M059J (cell line): ENCODE data around the gene SSTR5. TPM values are rescaled to one million over a fixed set of nuclear protein-coding genes. Genes with fewer than 3 reads are reported as not detected.
A peak's percentile ranks its signal among the peaks of the same experiment; 100 is the strongest.
"Not testable (repeated sequence)": the region's sequence is repeated elsewhere in the genome, so short reads cannot be mapped to it uniquely, and the experiment has no call there.

Experiments used
- DNase-seq: peaks from one replicate; pipeline ENCODE4 v3.0.0-alpha.2; 2012; ENCODE audit warnings: low read depth
- total RNA-seq: library from RNA; depleted of rRNA; stranded (reverse); fragments of >200 nt; shearing (Covaris generic); gene quantifications from 2 replicates; pipeline ENCODE4 v1.2.3, GENCODE V29; 2014

The SSTR5 gene
- total RNA-seq, 1 experiment from 2014 or later, result not detected

DNA sequence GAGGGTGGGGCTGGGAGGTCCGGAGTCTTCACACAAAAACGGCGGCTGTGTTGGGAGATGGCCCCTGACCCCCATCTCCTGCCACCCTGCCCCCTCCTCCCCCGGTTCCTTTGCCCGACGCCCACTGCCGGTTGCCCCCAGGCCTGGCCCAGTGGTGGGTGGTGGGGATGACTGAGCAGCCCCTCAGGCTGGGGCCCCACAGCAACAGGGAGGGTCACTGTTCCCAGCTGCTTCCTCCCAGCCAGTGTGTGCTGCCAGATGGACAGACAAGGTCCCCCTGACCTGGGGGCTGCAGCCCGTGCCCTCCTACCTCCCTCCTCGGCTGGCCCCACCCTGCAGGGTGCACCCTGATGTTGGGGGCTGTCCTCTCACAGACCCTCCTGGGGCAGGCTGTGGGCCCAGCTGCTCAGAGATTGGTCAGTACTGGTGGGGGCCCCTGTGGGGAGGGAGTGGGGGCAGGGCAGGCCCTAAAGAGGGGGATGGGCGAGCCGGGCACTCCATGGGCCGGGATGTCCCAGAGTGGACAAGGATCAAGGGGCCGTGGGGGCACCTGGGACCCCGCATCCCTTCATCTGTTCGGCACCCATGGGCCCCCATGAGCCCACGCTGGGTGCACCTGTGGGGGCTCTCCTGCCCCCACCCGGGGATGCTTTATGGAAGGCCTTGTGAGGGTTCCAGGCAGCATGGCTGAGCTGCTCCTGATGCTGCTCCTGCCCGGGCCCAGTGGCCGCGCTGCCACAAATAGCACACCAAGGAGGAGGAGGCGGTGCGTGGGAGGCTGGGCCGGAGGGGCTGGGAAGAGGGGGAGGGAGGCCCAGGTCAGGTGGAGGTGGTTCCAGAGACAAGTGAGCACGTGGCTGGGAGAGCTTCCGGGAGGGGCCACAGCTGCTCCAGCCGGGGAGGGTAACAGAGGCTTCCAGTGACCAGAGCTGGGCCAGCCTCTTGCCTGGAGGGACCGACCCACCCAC, 18.4 kb downstream of the SSTR5 start:
- DNase-seq, result no peak

DNA sequence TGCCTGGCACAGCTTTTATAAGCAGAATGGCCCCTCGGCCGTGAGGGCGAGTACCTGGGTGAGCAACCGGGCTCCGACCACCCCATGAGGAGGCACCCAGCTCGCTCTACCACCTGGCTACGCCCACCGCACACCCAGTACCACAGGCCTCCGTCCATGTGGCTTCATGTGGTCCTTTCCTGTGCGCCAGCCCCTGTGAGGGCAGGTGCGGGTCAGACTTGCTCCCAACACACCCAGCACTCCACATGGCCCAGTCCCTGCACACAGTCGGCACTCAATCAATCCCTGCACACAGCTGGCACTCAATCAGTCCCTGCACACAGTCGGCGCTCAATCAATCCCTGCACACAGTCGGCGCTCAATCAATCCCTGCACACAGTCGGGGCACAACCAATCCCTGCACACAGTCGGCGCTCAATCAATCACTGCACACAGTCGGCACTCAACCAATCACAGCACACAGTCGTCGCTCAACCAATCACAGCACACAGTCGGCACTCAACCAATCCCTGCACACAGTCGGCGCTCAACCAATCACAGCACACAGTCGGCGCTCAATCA, 19.5 kb downstream of the SSTR5 start:
- DNase-seq, result no peak

DNA sequence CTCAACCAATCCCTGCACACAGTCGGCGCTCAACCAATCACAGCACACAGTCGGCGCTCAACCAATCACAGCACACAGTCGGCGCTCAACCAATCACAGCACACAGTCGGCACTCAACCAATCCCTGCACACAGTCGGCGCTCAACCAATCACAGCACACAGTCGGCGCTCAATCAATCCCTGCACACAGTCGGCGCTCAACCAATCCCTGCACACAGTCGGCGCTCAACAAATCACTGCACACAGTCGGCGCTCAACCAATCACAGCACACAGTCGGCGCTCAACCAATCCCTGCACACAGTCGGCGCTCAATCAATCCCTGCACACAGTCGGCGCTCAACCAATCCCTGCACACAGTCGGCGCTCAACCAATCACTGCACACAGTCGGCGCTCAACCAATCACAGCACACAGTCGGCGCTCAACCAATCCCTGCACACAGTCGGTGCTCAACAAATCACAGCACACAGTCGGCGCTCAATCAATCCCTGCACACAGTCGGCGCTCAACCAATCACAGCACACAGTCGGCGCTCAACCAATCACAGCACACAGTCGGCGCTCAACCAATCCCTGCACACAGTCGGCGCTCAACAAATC, 20.2 kb downstream of the SSTR5 start:
- not testable (repeated sequence) for DNase-seq

DNA sequence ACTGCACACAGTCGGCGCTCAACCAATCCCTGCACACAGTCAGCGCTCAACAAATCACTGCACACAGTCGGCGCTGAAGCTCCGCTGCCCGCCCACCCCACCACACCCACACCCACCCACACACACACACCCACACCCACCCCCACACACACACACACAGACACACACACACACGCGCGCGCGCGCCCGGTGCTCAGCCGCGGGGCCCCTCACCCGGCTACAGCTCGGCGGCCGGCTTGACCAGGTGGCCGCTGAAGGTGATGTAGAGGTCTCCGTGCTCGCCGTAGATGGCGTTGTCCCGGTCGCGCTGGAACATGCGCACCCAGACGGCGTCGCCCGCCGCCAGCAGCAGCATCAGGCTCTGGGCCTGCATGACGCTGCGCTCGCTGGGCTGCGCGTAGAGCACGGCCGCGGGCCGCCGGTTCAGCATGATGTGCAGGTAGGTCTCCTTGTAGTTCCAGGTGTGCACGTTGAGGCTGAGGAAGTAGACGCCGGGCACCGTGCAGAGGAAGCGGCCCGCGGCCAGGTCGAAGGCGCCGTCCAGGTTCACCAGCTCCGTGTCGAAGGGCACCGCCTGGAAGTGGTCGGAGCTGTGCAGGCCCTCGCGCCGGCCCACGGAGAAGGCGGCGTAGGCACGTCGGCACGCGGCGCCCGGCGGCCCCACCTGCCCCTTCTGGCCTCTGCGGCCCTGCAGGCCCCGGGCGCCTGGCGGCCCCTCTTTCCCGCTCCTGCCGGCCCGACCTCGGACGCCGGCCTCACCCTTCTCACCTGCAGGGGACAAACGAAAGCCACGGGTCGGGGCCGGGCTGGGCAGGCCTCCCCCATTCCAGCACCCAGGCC, 21.0 kb downstream of the SSTR5 start:
- DNase-seq, result no peak

DNA sequence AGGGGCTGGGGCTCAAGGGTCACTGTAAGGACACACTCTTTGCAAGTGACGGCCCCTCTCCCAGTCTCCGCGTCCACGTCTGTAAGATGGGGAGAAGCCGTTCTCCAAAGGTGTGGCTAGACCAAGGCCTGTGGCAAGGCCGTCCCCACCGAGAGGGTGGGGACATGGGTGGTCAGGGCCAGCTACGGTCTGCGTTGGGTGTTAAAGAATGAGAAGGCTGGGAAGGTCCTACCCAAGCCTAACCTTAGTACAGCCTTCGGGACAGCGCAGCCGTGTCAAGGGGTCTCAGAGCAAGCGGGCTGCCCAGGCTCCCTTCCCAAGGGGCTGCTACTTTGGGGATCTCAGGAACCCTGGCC, 21.6 kb downstream of the SSTR5 start:
- DNase-seq, result no peak

DNA sequence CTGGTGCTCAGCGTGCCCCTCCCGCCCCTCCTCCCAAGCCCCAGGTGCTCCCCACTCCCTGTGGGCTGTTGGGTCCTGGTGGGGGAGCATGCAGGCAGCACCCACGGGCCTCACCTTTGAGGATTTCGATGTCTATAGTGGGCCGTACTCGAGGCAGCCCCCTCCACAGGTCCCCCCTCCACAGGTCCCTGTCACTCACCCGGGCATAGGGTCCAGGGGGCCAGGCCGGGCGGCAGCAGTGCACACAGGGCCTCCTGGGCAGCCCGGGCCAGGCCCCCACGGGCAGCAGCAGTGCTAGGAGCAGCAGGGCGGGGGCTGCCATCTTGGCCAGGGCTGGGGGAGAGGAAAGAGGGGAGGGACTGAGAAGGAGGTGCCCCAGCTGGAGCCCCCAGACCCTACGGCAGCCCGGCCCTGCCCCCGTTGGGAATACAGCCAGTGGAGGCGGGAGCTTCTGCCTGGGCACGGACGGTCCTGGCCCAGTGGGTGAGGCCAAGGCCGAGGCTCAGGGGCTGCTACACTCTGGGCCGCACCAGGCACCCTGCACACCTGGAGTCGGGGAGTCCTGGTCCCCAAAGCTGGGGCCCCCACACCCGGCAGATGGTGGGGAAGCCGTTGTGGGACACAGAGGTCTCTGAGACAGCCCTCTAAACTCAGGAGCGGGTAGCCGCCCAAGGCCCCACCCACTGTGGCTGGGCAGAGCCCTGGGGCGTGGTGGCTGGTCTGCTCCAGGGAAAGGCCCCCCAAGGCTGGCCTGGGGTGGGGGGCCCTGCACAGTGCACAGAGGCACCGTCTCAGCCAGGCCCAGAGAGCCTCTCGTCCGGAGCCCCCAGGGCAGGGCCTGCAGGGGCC, 22.3 kb downstream of the SSTR5 start:
- no peak for DNase-seq

DNA sequence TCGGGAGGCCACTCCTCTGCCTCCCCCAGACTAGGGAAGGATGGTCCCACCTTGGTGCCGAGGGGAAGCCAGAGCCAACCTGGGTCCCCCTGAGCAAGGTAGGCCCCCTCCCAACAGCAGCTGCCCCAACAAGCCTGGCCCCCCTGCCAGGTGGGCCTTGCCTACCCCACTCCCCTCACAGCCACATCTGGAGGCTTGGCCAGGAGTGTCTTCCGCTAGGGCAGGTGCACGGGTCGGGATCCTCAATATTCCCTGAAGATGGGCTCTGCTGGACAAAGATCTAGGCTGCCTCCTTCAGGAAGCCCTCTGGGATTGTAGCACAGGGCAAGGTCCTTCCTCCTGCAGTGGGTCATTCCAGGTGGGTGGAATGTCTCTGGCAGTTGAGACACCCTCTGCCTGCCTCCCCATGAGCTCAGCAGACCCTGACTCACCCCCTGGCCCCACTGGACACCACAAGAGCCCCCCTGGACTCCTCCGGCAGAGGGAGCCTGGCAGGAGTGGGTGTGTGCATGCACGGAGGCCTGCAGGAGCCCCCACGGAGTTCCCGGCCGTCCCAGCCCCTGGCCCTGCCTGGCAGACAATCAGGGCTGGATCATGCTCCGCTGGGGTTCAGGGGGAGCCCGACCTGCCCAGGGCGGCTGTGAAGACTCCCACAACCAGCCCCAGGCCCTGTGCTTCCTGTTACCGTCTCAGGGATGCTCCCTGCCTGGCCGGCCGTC, 23.1 kb downstream of the SSTR5 start:
- DNase-seq, result no peak

DNA sequence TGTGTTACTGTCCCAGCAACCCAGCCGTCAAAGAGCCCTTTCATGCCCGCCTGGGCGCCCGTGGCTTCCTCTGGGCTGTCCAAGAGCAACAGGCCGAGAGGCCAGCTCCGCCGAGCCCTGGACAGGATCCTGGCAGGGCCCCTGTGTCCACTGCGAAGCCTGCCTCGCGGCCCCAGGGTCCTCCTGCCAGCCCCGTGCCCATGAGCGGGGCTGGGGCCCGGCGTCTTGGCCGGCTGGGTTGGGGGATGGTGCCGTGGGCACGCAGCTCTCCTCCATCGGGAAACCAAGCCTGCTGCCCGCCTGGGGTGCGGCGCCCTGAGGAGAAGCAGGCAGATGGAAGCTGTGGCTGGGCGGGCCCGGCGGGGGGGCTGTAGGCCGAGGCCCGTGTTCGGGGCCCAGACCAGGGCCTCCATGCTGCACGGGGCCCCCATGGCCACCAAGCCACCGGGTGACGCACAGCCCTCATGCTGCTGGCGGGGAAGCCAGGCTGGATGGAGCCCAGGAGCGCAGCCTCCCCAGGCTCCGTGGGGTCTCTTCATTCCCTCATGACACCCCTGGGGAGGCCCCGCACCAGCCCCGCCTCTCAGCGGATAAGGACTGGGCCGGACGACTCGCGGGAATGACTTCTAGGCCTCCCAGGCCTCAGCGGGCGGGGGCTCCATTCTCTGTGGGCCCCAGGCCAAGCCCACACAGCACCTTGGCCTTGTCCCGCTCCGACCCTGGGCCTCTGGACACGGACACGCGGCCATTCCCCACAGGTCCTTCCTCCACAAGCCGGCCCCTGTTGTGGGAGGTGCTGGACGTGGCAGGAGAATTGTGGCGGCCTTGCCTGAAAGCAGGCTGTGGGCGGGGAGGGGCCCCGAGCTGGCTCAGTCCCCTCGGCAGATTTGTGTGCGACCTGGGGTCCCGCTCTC, 23.9 kb downstream of the SSTR5 start, which contains the start of gene C1QTNF8:
Gene C1QTNF8 (minus strand): TSS at position 76 of the 914 bp plus-strand sequence. CDS start 1,322 bp downstream, outside the sequence.
- no peak for DNase-seq

DNA sequence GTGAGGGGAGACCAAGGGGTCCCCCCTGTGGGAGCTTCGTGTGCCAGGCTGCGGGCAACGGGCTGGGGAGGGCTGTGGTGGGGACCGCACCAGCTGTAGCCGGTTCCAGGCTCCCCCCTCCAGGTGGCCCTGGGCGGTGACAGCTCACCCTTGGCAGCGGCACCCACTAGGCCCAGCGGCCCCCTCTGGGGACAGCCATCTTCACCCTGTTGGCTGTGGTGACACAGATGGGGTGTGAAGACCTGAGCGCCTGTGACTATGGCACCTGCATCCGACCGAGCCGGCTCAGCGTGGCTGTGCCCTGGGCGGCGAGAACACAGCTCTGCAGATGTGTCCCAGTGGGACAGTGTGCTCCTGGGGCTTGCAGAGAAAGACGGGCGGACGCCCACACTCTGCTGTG, 24.6 kb downstream of the SSTR5 start:
- no peak for DNase-seq

DNA sequence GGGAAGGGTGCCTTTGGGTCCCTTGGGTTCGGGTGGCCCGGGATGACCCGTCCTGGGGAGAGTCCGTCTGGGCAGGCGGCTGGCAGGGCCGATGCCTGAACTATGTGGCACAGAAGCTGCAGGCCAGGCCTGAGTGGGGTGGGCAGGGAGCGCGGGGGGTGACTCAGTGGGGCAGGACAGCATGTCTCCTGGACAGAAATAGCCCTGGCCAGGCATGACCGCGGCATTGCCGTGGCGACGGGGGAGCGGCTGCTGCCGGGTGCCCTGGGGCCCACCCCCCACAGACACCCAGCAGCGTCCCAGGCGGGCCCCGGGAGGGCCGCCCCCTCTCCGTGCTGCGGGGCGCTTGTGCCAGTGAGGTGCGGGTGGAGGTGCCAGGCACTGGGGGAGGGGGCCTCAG, 25.3 kb downstream of the SSTR5 start:
- DNase-seq, result peak; percentile 76

DNA sequence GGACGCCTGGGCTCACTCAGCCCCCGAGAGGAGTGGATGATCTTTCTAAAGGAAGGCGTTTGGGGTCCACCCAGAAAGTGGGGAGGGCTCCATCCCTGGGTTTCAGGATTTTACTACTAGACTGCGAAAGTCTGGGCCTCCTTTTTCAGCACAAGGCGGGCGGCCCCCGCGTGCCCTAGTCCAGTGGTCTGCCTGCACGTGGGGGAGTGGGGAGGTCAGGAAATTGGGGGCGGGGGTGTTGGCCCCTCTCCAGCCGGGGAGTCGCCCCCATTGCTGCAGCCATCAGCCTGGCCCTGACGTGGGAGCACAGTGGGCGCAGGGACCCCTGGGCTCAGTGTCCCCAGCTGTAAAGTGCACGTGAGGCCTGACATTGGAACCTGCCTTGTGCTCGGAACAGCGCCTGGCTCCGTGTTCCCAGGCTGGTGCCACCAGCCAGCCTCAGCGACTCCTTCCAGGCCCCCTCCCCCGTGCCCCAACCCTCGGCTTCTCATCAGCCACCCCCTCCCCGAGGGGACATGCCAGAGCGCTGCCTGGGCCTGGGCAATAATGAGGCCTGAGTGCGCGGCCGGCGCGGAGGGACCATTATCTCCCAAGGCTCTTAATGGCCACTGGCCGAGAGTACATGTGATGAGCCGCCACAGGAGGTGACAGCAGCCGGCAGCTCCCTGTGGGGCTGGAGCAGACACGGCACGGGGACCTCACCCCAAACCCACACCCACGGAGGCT, 25.9 kb downstream of the SSTR5 start:
- no peak for DNase-seq

DNA sequence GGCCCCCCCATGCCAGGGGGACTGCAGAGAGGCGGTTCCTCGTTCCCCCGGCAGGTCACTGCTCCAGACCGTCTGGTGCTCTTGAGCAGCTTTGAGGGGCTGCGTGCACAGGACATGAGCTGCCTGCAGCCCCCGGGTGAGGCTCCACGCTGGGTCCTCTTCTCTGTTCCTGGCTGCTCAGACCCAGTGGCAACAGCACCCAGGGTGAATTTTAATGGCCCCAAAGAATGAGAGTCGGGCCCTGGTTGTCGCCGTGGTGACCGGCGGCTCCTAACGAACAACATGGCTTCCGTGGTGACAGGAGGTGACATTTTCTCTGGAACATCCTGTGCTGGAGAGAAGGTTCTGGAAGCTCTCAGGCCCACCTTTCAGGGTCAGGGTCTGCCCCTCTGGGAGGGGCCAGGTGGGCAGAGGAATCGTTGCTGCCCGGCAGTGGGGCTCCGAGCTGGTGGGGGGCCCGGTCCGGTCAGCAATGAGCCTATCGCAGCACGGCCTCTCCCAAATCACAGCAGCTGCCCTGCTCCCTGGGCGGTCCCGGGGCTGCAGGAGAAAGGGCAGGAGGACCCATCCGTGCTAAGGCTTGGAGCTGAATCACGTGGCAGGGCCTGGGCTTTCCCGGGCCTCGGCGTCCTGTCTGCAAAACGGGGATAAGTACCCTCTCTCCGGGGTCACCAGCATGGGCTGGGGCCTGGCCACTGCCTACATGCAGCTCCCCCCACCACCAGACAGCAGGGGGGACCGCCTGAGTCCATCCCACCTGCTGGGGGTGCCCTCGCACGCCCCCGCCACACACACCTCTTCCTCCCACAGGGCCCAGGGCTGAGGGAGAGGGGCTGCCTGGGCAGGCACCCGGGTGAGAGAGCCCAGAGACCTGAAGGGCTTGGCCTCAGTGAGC, 26.9 kb downstream of the SSTR5 start:
- no peak for DNase-seq

DNA sequence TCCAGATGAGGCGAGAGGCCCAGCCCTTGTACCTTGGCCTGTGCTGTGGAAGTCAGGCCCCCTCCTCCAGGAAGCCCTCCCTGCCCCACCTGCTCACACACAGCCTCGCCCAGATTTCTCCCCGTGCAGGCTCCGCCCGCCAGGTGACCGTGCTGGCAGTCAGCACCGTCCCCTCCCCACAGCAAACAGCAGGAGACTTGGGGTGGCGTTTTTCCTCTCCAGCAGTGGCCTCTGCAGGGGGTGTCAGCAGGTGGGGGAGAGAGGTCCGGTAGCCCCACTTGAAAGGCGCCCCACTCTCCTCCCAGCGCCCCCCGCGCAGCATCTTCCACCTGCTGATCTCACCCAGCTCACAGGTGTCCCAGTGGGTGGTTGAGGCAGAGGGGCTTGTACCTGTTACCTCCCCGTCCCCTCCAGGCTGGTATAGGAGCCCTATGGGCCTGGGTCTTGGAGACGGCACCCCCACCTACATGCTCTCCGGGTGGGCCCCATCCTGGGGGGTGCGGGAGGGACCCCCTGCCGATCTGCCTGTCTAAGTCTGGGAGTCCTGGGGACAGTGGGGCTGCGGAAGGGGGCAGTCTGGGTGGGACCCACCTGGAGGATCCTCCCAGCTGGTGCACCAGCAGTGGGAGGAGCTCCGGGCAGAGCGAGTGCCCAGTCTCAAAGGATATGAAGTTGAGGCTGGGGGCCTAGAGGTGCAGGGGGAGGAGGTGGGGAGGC, 27.7 kb downstream of the SSTR5 start:
- DNase-seq, result no peak

DNA sequence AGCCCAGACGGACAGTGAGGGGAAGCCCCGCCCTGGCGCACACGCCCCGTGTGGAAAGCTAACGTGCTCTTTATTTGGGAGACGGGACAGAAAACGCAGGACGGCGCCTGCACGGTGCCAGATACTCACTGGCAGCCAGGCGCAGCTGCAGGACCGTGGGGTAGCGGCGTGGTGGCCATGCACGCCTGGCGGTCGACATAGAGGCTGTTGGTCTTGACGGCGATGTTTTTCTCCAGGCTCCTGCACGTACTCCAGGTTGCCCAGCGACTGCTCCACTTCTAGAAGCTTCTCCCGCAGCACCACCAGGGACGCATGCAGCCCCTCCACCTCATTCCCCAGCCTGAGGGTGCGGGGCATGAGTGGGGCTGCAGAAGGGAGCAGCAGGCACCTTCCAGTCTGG, 28.6 kb downstream of the SSTR5 start:
- DNase-seq, result peak; percentile 24

DNA sequence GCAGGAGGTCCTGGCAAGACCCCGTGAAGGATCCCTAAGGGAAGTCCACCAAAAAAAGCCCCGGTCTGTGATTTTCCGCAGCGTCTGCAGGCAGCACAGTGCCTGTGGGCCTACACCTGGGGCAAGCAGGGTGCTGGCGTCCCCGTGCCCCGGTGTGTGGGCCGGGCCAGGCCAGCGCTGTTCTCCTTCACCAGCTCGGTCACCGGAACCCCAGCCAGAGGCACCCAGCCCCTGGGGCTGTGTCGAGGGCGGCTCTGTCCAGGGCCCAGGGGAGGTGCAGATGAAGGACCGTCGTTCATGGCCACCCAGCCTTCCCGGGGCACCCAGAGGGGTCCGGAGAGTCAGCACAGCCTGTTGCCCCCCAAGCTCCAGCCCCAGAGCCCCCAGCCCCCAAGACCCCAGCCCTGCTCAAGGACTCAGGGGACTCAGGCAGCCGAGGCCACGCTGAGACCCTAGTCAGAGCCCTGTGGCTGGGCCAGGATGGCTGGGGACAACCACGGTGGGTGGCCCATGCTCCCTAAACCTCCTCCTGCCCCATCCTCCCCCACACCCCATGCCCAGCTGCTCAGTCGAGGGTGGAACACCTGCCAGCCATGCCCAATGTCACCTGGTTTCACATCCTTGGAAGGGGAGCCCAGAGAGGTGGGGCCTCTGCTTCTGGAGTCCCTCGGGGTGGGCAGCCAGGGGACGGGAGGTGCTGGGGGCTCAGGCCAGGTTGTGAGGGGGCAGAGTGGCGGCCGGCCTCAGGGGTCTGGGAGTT, 29.2 kb downstream of the SSTR5 start:
- DNase-seq, result no peak

DNA sequence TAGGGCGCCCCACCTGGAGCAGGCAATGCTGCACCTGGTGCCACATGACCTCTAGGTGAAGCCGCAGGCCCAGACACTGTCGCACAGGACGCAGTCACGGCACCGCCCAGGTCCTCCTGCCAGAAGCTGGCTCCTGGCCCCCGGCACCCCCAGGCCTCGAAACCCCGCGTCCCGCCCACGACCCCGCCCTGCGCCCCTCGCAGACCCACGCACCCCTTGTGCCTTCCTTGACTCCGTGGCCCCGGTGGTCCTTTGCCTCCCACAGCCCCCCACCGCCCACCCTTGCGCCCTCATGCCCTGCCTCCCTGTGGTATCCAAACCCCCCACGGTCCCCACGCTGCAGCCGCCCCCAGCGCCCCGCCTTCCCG, 29.8 kb downstream of the SSTR5 start:
- DNase-seq, result no peak
